A172 (cell line): Measurements from ENCODE around the gene RCOR3. TPM values are rescaled to one million over a fixed set of nuclear protein-coding genes. Genes with fewer than 3 reads are reported as not detected.
A peak's percentile ranks its signal among the peaks of the same experiment; 100 is the strongest.
"Not testable (repeated sequence)": the region's sequence is repeated elsewhere in the genome, so short reads cannot be mapped to it uniquely, and the experiment has no call there.

ENCODE experiments used
- DNase-seq: peaks from one replicate; pipeline ENCODE4 v3.0.0-alpha.2; 2015; ENCODE audit warnings: low spot score
- total RNA-seq: library from RNA; depleted of rRNA; stranded (reverse); fragments of >200 nt; shearing (Covaris generic); gene quantifications from 2 replicates; pipeline ENCODE4 v1.2.3, GENCODE V29; 2014

Gene RCOR3
- total RNA-seq, 1 experiment from 2014 or later, result 19.8 TPM

- DNase-seq, result peak; percentile 66
Measured at GRCh38 chr1:211260141-211261107, 1.3 kb downstream of the RCOR3 start.

- DNase-seq, result no peak
Measured at GRCh38 chr1:211261229-211261628, 2.1 kb downstream of the RCOR3 start.

GRCh38 chr1:211263022-211263421, 3.9 kb downstream of the RCOR3 start:
- DNase-seq, result not testable (repeated sequence)

GRCh38 chr1:211267204-211267857, 8.2 kb downstream of the RCOR3 start:
- no peak for DNase-seq

- DNase-seq, result no peak
Measured at GRCh38 chr1:211279340-211279739, 20.2 kb downstream of the RCOR3 start.

GRCh38 chr1:211280910-211281309, 21.7 kb downstream of the RCOR3 start:
- no peak for DNase-seq

- DNase-seq, result no peak
Measured at GRCh38 chr1:211281320-211282022, 22.3 kb downstream of the RCOR3 start.

- DNase-seq, result no peak
Measured at GRCh38 chr1:211282023-211282373, 22.8 kb downstream of the RCOR3 start.

GRCh38 chr1:211285196-211285595, 26.0 kb downstream of the RCOR3 start:
- DNase-seq, result no peak

GRCh38 chr1:211287218-211287617, 28.1 kb downstream of the RCOR3 start:
- no peak for DNase-seq

- no peak for DNase-seq
Measured at GRCh38 chr1:211292411-211292810, 33.2 kb downstream of the RCOR3 start.

- DNase-seq, result no peak
Measured at GRCh38 chr1:211296396-211296795, 37.2 kb downstream of the RCOR3 start.

GRCh38 chr1:211305044-211305443, 45.9 kb downstream of the RCOR3 start:
- DNase-seq, result no peak

- no peak for DNase-seq
Measured at GRCh38 chr1:211309617-211310016, 50.5 kb downstream of the RCOR3 start.

GRCh38 chr1:211313392-211313791, 54.2 kb downstream of the RCOR3 start:
- DNase-seq, result no peak

GRCh38 chr1:211318576-211319280, 59.6 kb downstream of the RCOR3 start:
- DNase-seq, result no peak

- DNase-seq, result no peak
Measured at GRCh38 chr1:211319892-211320291, 60.7 kb downstream of the RCOR3 start.

GRCh38 chr1:211320980-211321379, 61.8 kb downstream of the RCOR3 start:
- peak; percentile 43 for DNase-seq

GRCh38 chr1:211321646-211322045, 62.5 kb downstream of the RCOR3 start:
- DNase-seq, result not testable (repeated sequence)

GRCh38 chr1:211323156-211324063, 64.2 kb downstream of the RCOR3 start:
- peak; percentile 70 for DNase-seq
